ENCODE results near the gene OXSM. TPM values are rescaled to one million over a fixed set of nuclear protein-coding genes. Genes with fewer than 3 reads are reported as not detected.

Gene OXSM
- total RNA-seq, 2 experiments from 2014 or later, result 9.2 to 12.8 TPM

- H3K27me3 Mint-ChIP-seq, result peaks cover 2% of the 10 kb centered on the region
- H3K27ac Mint-ChIP-seq, result no peak overlapping the region
- H3K9me3 Mint-ChIP-seq, result no peaks in the 10 kb centered on the region
- H3K4me3 Mint-ChIP-seq, result no peak overlapping the region
- ChIA-PET CTCF (no interaction called here), POLR2A (no interaction called here)
- H3K4me1 Mint-ChIP-seq, result peaks cover 8% of the 10 kb centered on the region
- no peaks in the 10 kb centered on the region for H3K36me3 Mint-ChIP-seq (ENCODE audit: low read depth)
- DNase-seq, result no peak
Measured at GRCh38 chr3:25818335-25818734, 28.4 kb downstream of the OXSM start.

DNA sequence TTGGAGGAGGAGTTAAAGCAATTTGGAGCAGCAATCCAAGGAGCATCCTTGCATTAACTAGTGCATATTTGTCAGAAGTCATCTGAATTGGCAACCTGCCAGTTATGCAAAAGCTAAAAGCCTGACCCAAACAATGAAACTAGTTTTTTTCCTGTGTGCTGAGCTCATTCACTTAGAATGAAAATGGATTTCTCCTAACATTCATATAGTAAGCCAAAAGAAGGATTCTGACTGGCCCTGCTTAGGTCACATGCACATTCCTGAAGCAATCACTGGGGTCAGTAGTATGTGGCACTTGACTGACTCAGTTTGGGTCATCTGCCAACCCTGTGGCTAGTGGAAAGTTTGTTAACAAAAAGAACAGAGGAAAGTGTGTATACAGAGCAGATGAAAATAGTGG lies 30.5 kb downstream of the OXSM start:
- ChIA-PET POLR2A (no interaction called here), CTCF (interaction anchor here (0.6 to 1.3 kb wide), 2 partner anchors 34 to 36 kb away, joined by 3 read pairs; no protein-coding TSS in a partner anchor)
- Mint-ChIP-seq H3K9me3 (no peaks in the 10 kb centered on the region), H3K4me1 (peaks cover 8% of the 10 kb centered on the region), H3K27ac (no peak overlapping the region), H3K4me3 (no peak overlapping the region), H3K36me3 (ENCODE audit: low read depth) (no peaks in the 10 kb centered on the region), H3K27me3 (peaks cover 2% of the 10 kb centered on the region)
- DNase-seq, result no peak

DNA sequence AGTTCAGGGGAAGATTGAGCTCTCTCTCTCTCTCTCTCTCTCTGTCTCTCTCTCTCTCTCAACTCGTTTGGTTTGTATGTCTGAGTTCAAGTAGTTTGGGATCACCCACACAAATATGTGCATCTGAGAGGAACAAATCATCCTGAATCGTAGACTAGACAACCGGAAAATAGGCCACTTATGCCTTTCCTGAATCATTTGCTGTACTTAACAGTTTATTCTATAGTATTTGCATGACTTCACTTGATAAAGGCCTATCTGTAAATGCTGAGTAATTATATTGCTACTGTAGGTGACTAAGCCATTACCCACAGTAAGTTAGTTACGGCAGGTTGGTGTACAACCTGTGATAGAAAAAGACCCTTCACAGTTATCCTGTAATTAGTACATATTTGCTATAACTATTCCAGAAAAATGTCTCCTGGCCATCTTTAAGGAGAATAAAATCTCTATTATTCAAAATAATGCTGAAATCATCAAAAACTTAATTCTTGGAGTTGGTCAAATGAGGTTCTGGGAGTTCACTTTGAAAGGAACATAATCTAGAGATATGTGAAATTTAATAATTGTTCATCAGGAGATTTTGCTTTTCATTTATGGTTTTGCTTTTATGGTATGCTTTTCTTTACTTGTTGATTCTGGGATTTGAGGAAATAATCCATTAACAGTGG lies 31.1 kb downstream of the OXSM start:
- POLR2A ChIA-PET, result interaction anchor here (0.6 kb wide), 1 partner anchor 251 kb away, joined by 4 read pairs; no protein-coding TSS in a partner anchor
- Mint-ChIP-seq H3K9me3 (no peaks in the 10 kb centered on the region), H3K27me3 (peaks cover 2% of the 10 kb centered on the region), H3K36me3 (ENCODE audit: low read depth) (no peaks in the 10 kb centered on the region), H3K4me1 (peaks cover 11% of the 10 kb centered on the region), H3K4me3 (no peak overlapping the region), H3K27ac (no peak overlapping the region)
- CTCF ChIA-PET, result interaction anchor here (0.6 to 1.3 kb wide), 2 partner anchors 35 to 37 kb away, joined by 3 read pairs; no protein-coding TSS in a partner anchor
- DNase-seq, result no peak

- DNase-seq, result no peak
- no peaks in the 10 kb centered on the region for H3K36me3 Mint-ChIP-seq (ENCODE audit: low read depth)
- H3K27me3 Mint-ChIP-seq, result peaks cover 2% of the 10 kb centered on the region
- no peak overlapping the region for H3K4me3 Mint-ChIP-seq
- POLR2A ChIA-PET, result no interaction called here
- H3K9me3 Mint-ChIP-seq, result no peaks in the 10 kb centered on the region
- CTCF ChIA-PET, result no interaction called here
- H3K27ac Mint-ChIP-seq, result no peak overlapping the region
- H3K4me1 Mint-ChIP-seq, result peaks cover 15% of the 10 kb centered on the region
Measured at GRCh38 chr3:25821746-25822573, 32.1 kb downstream of the OXSM start.

DNA sequence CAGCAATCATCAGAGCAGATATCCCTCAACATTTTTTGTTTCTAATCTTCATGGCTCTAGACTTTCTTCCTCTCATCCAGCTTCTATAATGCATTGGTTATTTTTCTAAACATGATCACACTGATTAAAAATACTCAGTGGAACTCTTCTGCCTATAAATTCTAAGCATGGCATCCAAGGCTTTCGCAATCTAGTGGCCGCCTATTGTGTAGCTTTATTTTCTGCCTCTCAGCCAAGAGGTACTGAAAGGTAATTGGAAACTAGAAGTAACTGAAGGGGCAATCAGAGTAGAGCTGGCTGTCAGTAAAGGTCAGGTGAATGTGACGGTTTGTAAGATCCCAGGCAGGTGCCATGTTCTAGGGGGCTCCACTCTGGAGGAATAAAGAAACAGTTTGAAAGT lies 33.4 kb downstream of the OXSM start:
- Mint-ChIP-seq H3K36me3 (ENCODE audit: low read depth) (no peaks in the 10 kb centered on the region), H3K4me3 (no peak overlapping the region), H3K9me3 (no peaks in the 10 kb centered on the region), H3K4me1 (peaks cover 13% of the 10 kb centered on the region), H3K27me3 (peaks cover 2% of the 10 kb centered on the region), H3K27ac (no peak overlapping the region)
- CTCF ChIA-PET, result no interaction called here
- DNase-seq, result no peak
- POLR2A ChIA-PET, result no interaction called here

DNA sequence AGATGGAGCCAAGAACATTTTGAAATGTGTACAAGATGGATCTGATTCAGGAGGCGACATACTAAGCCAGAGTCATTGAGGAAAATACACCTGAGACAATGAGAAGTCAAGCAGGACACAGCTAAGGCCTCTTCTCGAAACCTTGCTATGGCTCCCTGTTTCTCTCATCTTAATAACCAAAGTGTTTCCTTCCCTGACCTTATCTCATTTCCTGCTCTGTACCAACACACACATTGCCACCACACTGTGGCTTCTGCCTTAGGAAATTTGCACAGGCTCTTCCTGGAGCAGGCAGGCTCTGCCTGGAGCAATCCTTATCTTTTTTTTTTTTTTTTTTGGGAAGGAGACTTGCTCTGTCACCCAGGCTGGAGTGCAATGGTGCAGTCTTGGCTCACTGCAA lies 36.6 kb downstream of the OXSM start:
- ChIA-PET POLR2A (no interaction called here), CTCF (interaction anchor here (1.2 kb wide), 1 partner anchor 179 kb away, joined by 3 read pairs; no protein-coding TSS in a partner anchor)
- no peaks in the 10 kb centered on the region for H3K9me3 Mint-ChIP-seq

GRCh38 chr3:25830373-25831280 lies 40.7 kb downstream of the OXSM start:
- DNase-seq, result no peak
- Mint-ChIP-seq H3K36me3 (ENCODE audit: low read depth) (no peaks in the 10 kb centered on the region), H3K9me3 (no peaks in the 10 kb centered on the region), H3K4me1 (peaks cover 13% of the 10 kb centered on the region), H3K27ac (no peak overlapping the region), H3K27me3 (peaks cover 15% of the 10 kb centered on the region), H3K4me3 (no peak overlapping the region)
- ChIA-PET POLR2A (no interaction called here), CTCF (interaction anchor here (1.2 kb wide), 1 partner anchor 20 kb away, joined by 3 read pairs; no protein-coding TSS in a partner anchor)

More for the DNA sequence above, 36.6 kb downstream of the OXSM start:
- no peak for DNase-seq
- H3K27ac Mint-ChIP-seq, result no peak overlapping the region
- H3K36me3 Mint-ChIP-seq (ENCODE audit: low read depth), result no peaks in the 10 kb centered on the region
- no peak overlapping the region for H3K4me3 Mint-ChIP-seq
- peaks cover 13% of the 10 kb centered on the region for H3K4me1 Mint-ChIP-seq
- H3K27me3 Mint-ChIP-seq, result peaks cover 11% of the 10 kb centered on the region

- CTCF ChIA-PET, result no interaction called here
- peaks cover 15% of the 10 kb centered on the region for H3K27me3 Mint-ChIP-seq
- H3K27ac Mint-ChIP-seq, result no peak overlapping the region
- H3K9me3 Mint-ChIP-seq, result no peaks in the 10 kb centered on the region
- no peak for DNase-seq
- no peaks in the 10 kb centered on the region for H3K36me3 Mint-ChIP-seq (ENCODE audit: low read depth)
- peaks cover 4% of the 10 kb centered on the region for H3K4me1 Mint-ChIP-seq
- POLR2A ChIA-PET, result no interaction called here
- no peak overlapping the region for H3K4me3 Mint-ChIP-seq
Measured at GRCh38 chr3:25831578-25831977, 41.7 kb downstream of the OXSM start.

GRCh38 chr3:25834346-25834745 lies 44.5 kb downstream of the OXSM start:
- Mint-ChIP-seq H3K36me3 (ENCODE audit: low read depth) (no peaks in the 10 kb centered on the region), H3K4me1 (peaks cover 8% of the 10 kb centered on the region), H3K9me3 (peaks cover 8% of the 10 kb centered on the region), H3K27me3 (peaks cover 12% of the 10 kb centered on the region), H3K4me3 (no peak overlapping the region), H3K27ac (no peak overlapping the region)
- no peak for DNase-seq
- ChIA-PET CTCF (no interaction called here), POLR2A (no interaction called here)

DNA sequence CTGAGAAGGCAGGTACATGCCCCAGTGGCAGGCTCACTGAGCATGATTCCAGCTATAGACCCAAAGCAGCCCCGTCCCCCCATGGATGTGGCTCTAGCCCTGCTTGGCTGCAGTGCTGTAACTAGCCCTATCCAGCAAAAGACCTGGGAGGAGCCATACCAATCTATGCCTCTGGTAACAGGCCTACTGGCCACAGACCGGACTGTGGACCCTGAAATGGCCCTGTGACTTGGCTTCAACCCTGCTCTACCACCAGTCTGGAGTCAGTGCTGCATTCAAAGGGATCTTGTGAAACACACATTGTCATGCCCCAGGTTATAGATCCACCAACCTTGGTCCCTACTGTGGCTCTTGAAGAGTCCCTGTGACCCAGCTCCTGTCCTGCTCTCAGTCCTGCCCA lies 46.7 kb downstream of the OXSM start:
- ChIA-PET CTCF (interaction anchor here (0.7 to 1.8 kb wide), 2 partner anchors 18 to 79 kb away, joined by 3 to 4 read pairs; no protein-coding TSS in a partner anchor), POLR2A (no interaction called here)
- no peak overlapping the region for H3K4me3 Mint-ChIP-seq
- H3K27me3 Mint-ChIP-seq, result peaks cover 17% of the 10 kb centered on the region
- no peak overlapping the region for H3K27ac Mint-ChIP-seq
- H3K9me3 Mint-ChIP-seq, result peaks cover 8% of the 10 kb centered on the region
- peaks cover 8% of the 10 kb centered on the region for H3K4me1 Mint-ChIP-seq
- no peaks in the 10 kb centered on the region for H3K36me3 Mint-ChIP-seq (ENCODE audit: low read depth)
- no peak for DNase-seq

- Mint-ChIP-seq H3K27ac (no peak overlapping the region), H3K9me3 (peaks cover 8% of the 10 kb centered on the region), H3K4me3 (no peak overlapping the region), H3K27me3 (peaks cover 17% of the 10 kb centered on the region), H3K4me1 (peaks cover 8% of the 10 kb centered on the region), H3K36me3 (ENCODE audit: low read depth) (no peaks in the 10 kb centered on the region)
- CTCF ChIA-PET, result no interaction called here
- DNase-seq, result no peak
- POLR2A ChIA-PET, result no interaction called here
Measured at GRCh38 chr3:25837038-25837437, 47.1 kb downstream of the OXSM start.

DNA sequence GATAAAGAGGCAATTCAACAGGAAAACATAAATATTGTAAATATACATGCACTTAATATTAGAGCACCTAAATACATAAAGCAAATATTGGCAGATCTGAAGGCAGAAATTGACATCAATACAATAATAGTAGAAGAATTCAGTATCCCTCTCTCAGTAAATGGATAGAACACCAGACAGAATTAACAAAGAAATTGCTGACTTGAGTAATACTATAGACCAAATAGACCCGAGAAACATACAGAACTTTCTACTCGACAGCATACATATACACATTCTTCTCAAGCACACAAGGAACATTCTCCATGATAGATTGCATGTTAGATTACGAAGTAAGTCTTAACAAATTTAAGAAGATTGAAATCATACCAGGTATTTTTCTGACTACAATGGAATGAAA lies 50.2 kb downstream of the OXSM start:
- H3K36me3 Mint-ChIP-seq (ENCODE audit: low read depth), result no peaks in the 10 kb centered on the region
- ChIA-PET CTCF (no interaction called here), POLR2A (no interaction called here)
- H3K4me3 Mint-ChIP-seq, result no peak overlapping the region
- H3K4me1 Mint-ChIP-seq, result peaks cover 8% of the 10 kb centered on the region
- DNase-seq, result no peak
- peaks cover 12% of the 10 kb centered on the region for H3K27me3 Mint-ChIP-seq
- peaks cover 8% of the 10 kb centered on the region for H3K9me3 Mint-ChIP-seq
- no peak overlapping the region for H3K27ac Mint-ChIP-seq

DNA sequence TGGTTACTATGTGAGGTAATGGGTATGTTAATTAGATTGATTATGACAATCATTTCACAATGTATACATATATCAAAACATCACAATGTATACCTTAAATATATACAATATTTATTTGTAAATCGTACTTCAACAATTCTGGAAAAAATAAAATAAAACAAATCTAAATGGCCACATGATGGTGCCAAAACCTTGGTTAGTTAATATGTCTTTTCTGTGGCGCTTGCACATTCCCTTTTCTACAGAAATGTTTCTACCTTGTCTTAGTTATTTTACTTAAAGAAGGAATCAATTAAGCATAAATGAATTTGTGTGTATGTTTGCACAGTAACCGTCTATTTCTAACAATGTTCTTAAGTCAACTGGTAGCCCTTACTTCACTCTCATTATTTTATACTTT lies 53.4 kb downstream of the OXSM start:
- Mint-ChIP-seq H3K4me1 (no peaks in the 10 kb centered on the region), H3K27ac (no peak overlapping the region), H3K36me3 (ENCODE audit: low read depth) (no peaks in the 10 kb centered on the region), H3K27me3 (peaks cover 10% of the 10 kb centered on the region), H3K4me3 (no peak overlapping the region), H3K9me3 (peaks cover 5% of the 10 kb centered on the region)
- ChIA-PET CTCF (no interaction called here), POLR2A (no interaction called here)
- DNase-seq, result no peak
